Esophagus muscularis mucosa (tissue), 3 donors: Measurements from ENCODE around the gene ASPSCR1.

ENCODE experiments used
- CTCF ChIP-seq, 3 experiments: fragments of 200-600 bp in 2 of 3; fragments of 450-650 bp in 1 of 3; sonication (generic) in 2 of 3; IDR thresholded peaks; one replicate each; pipeline ENCODE4 v1.5.1; 2017 to 2019; ENCODE audit warnings: antibody characterized with exemption in 3 of 3, mild to moderate bottlenecking in 2 of 3, moderate library complexity in 1 of 3
- POLR2AphosphoS5 ChIP-seq, 2 donors: sonication (generic); formaldehyde crosslinking; IDR thresholded peaks; one replicate each; pipeline ENCODE4 v1.6.1; 2017; ENCODE audit warnings: antibody characterized with exemption in 2 of 2

GRCh38 chr17:82017612-82018151 is 40.3 kb downstream of the ASPSCR1 start:
- TF ChIP-seq CTCF (IDR thresholded peaks at IDR 0.05) (no peak), POLR2AphosphoS5 (IDR thresholded peaks at IDR 0.05) (no peak)
